EL (cell line): ENCODE data around the gene OR2F1.
A peak's percentile ranks its signal among the peaks of the same experiment; 100 is the strongest.

Source experiments
- DNase-seq: peaks from one replicate; pipeline ENCODE4 v3.0.0-alpha.2; 2016

The OR2F1 gene

GRCh38 chr7:143954135-143954534, 509 bp upstream of the OR2F1 start:
- DNase-seq: no peak

GRCh38 chr7:143958781-143959180, 4.1 kb downstream of the OR2F1 start:
- DNase-seq: no peak

DNA sequence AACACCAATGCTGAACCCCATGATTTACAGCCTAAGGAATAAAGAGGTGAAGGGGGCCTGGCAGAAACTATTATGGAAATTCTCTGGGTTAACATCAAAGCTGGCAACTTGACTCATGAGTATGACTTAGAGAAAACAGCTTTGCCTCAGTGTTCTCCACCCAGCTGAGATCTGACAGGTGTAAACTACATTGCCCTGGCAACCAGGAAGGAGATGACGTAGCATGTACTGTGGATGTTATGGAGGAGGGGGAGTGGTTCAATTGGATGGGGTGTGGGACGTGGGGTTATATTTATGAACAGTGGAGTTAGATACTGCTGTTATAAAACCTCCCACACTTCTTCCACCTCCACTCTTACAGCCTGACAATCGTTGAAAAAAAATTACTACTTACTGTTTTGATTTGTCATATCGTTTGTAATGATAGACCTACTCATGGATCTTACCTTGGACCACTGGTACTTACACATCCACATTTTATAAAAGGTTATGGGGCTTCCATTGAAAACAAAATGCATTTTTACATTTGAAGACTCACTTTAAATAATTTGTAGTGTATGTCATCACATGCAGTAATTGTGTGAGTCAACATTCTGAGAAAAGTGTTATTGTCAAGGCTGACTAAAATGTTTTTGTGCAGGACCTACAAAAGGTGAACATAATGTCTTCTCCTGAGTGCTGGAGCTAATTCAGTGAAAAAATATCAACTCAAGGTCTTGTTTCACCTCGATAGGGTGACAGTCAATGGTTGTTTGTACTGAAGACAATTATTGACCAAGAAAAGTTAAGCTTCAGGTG, 6.4 kb downstream of the OR2F1 start:
- no peak for DNase-seq

DNA sequence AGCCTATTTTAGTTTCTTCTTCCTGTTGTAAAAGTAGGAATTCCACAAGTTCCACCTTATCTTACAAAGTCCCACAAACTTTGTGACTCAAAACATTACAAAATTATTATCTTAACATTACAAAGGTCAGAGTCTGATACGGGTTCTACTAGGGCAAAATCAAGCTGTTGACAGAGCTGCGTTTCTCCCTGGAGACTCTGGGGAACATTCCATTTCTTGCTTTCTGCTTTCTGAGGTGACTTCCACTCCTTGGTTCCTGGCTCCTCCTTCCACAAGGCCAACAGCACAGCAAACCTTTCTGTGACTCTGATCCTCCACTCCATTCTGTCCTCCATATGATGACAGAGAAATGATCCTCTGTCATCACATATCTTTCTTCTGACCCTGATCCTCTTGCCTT, 10.6 kb downstream of the OR2F1 start:
- no peak for DNase-seq

GRCh38 chr7:143967398-143967797, 12.8 kb downstream of the OR2F1 start:
- DNase-seq: no peak

- DNase-seq: no peak
Measured at GRCh38 chr7:143973870-143974416, 19.3 kb downstream of the OR2F1 start.

GRCh38 chr7:143974459-143974858, 19.8 kb downstream of the OR2F1 start:
- peak; percentile 62 for DNase-seq

- no peak for DNase-seq
Measured at GRCh38 chr7:143975617-143976016, 21.0 kb downstream of the OR2F1 start.

DNA sequence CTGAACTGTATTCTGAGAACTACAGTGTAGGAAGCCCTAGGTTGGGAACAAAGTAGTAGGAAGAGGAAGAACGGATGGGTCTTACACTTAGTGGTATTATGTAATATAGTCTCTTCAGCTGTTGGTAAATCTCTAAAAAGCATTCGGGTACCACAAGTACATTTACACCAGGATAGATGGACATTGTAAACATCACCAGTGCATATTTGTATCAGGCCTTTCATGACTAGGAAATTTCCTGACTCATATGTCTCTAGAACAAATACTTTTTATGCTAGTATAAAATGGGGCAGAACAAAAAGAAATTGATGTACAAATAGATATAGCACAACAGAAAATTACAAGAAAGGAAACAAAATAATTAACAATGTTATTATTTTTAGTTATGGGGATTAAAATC, 23.9 kb downstream of the OR2F1 start:
- DNase-seq: no peak

GRCh38 chr7:143979359-143979758, 24.7 kb downstream of the OR2F1 start:
- DNase-seq: peak; percentile 88

GRCh38 chr7:143979998-143980397, 25.4 kb downstream of the OR2F1 start:
- no peak for DNase-seq

DNA sequence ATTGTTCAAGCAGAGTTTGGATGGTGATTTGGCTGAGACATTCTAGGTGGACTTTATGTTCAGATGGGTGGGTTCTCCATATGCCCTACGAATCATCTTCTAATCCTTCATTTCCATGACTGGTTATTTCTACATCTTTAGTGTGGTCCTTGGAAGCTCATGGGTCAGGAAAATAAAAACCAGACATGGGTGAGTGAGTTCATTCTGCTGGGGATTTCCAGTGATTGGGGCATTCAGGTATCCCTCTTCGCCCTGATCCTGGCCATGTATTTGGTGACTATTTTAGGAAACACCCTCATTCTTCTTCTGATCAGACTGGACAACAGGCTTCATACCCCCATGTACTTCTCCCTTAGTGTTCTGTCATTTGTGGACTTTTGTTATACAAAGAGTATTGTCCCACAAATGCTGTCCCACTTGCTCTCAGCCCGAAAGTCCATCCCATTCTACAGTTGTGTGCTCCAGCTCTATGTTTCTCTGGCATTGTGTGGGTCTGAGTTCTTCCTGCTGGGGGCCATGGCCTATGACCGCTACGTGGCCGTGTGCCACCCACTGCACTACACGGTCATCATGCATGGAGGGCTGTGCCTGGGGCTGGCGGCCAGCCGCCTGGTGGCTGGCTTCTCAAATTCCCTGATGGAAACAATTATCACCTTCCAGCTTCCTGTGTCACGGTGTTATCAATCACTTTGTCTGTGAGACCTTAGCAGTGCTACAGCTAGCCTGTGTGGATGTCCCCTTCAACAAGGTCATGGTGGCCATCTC, 26.3 kb downstream of the OR2F1 start:
- peak; percentile 26 for DNase-seq

GRCh38 chr7:143983960-143984359, 29.3 kb downstream of the OR2F1 start:
- no peak for DNase-seq

DNA sequence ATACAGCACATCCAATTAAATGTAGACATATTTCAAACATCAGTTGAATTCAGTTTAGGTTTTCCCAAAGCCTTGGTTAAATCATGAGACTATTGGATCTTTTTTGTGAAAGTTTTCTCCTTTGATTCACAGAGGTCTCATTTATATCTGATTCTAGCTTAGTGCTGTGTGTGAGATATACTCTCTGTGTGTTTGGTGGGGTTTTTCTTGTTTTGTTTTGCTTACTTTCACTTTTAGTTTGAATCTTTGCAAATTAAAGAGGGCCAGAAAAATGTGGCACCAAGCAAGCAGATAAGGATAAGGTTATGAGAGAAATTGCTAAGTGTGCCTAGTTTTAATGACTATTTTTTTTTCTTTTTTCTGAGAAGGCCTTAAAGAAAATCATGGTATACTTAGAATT, 32.9 kb downstream of the OR2F1 start:
- DNase-seq: no peak

GRCh38 chr7:143988976-143989745, 34.5 kb downstream of the OR2F1 start:
- peak; percentile 34 for DNase-seq

DNA sequence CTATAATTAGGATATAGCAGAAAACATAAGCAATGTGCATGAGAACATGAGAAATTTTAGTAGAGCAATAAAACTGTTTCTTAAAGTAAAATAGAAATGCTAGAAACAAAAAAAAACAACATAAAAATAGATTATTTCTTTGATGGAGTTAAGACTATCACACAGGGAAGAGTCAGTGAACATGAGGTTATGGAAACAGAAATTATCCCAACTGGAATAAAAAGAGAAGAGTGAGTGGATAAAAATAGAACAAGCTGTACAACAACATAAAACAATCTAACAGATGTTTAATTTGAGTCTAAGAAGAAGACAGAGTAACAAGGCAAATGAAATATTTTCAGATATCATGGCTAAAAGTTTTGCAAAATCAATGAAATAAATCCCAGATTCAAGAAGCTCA, 38.0 kb downstream of the OR2F1 start:
- no peak for DNase-seq

DNA sequence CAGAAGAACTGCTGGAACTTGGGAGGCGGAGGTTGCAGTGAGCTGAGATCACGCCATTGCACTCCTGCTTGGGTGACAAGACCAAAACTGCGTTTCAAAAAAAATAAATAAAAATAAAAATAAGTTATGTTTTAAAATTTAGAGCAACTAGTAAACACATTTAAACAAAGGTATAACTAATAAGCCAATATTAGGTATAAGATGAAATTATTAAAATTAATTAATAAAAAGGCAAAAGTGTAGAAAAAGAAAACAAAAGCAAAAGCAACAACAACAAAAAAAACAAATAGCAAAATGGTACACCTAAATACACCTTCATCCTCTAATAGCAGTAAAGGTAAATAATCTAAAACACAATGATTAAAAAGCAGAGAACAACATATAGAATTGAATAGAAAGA, 39.3 kb downstream of the OR2F1 start:
- no peak for DNase-seq

DNA sequence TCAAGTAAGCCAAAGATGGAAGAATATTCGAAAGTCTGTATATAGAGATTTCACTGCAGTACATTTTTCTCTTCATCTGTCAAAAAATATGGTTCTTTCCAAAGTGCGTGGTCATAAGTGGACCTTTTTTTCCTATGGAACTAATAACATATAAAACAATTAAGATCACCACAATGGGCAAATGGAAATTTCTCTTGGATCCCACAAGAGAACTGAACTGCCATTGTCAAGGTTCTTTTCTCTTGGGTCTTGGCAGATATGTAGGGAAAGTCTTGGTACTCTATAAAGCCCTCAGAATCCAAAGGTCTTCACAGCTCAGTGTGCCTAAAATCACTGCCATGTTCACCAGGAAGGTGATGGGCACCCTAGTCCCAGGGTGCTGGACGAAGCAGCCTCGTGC, 45.4 kb downstream of the OR2F1 start, which contains the start of gene OR6B1:
Gene OR6B1, plus strand, starts transcription at position 301 of the 400 bp plus-strand sequence. CDS start 3,677 bp downstream, outside the sequence.
- no peak for DNase-seq

GRCh38 chr7:144001543-144001942, 46.9 kb downstream of the OR2F1 start:
- peak; percentile 35 for DNase-seq

DNA sequence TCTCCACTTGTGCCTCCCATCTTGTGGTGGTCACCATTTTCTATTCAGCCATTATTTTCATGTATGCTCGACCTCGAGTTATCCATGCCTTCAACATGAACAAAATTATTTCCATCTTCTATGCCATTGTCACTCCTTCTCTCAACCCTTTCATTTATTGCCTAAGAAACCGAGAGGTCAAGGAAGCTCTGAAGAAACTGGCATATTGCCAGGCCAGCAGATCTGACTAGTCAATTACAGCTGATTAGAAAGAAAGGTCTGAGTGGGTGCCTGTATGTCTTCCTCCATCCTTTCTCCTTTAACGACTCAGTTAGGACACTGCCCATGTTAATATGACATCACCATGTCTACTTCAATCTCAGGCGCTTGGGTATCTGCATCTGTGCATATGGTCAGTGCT, 50.1 kb downstream of the OR2F1 start:
- no peak for DNase-seq

DNA sequence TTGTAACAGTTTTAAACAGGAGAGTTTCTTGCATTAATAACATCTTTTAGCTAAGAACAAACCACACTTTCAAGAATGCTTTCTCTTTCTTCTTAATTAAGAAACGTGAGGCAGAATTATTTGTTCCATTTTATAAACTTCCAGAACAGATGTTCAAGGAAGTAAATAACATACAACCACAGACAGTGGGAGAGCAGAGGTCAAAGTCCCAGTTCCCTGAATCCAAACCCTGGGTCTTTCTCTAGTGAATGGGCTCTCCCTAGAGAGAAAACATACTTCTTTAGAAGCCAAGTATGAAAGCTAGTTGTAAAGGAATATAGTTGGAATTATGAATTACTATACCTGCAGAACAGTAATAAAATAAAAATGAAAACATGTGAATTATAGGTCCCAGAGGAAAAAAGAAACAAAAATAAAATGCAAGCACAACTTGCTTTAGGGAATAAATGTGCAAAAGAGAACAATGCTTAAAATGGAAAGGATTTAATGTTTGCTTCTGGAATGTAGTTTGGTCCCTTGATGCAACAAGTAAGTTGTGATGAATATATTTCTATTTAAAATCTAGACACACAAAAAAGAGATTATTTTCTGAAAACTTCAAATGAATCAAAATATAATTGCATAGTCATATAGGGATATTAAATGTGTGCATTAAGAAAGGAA, 51.5 kb downstream of the OR2F1 start:
- no peak for DNase-seq

- DNase-seq: no peak
Measured at GRCh38 chr7:144006692-144007042, 52.0 kb downstream of the OR2F1 start.

GRCh38 chr7:144009361-144009760, 54.7 kb downstream of the OR2F1 start:
- DNase-seq: no peak
